Measurements from ENCODE around the gene PIRT.

DNA sequence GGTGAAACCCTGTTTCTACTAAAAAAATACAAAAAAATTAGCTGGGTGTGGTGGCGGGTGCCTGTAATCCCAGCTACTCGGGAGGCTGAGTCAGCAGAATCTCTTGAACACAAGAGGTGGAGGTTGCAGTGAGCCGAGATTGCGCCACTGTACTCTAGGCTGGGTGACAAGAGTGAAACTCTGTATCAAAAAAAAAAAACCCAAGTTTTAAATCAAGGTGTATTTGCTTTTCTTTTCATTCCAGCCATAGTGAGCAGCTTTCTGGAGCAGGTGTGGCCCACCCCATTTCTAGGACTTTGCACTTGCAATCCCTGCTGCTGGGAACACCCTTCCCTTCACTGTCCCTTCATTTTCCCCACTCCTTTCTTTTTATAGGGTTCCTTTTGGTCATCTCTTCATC lies 62.8 kb downstream of the PIRT start:
- TF ChIP-seq POLR2A (IDR thresholded peaks at IDR 0.05): no peak
- TF ChIP-seq, protein P1, sequence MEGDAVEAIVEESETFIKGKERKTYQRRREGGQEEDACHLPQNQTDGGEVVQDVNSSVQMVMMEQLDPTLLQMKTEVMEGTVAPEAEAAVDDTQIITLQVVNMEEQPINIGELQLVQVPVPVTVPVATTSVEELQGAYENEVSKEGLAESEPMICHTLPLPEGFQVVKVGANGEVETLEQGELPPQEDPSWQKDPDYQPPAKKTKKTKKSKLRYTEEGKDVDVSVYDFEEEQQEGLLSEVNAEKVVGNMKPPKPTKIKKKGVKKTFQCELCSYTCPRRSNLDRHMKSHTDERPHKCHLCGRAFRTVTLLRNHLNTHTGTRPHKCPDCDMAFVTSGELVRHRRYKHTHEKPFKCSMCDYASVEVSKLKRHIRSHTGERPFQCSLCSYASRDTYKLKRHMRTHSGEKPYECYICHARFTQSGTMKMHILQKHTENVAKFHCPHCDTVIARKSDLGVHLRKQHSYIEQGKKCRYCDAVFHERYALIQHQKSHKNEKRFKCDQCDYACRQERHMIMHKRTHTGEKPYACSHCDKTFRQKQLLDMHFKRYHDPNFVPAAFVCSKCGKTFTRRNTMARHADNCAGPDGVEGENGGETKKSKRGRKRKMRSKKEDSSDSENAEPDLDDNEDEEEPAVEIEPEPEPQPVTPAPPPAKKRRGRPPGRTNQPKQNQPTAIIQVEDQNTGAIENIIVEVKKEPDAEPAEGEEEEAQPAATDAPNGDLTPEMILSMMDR (IDR thresholded peaks at IDR 0.05): no peak
